GM23338 (cell line): ENCODE results near the gene GALR2. TPM values are rescaled to one million over a fixed set of nuclear protein-coding genes. Genes with fewer than 3 reads are reported as not detected.

Experiments
- ATAC-seq: fragments of 200-7000 bp; cut with Tn5 transposase; 3 replicates; pipeline ENCODE4 v1.9.1; 2020
- DNase-seq: peaks from one replicate; pipeline ENCODE4 v3.0.0-alpha.2; 2015; ENCODE audit warnings: low spot score
- H2AFZ ChIP-seq: fragments of 200-600 bp; sonication (generic); 2 replicates; pipeline ENCODE4 v1.8.0; 2016; ENCODE audit warnings: antibody characterized with exemption, mild to moderate bottlenecking, moderate library complexity
- H3F3A ChIP-seq: fragments of 200-600 bp; sonication (generic); replicated peaks from 2 replicates; pipeline ENCODE4 v1.8.0; 2017; ENCODE audit warnings: antibody characterized with exemption, mixed run types, low read depth
- H3K27ac ChIP-seq: fragments of 200-600 bp; sonication (generic); 2 replicates; pipeline ENCODE4 v1.6.1; 2016; ENCODE audit warnings: low read depth
- H3K27me3 ChIP-seq: fragments of 200-600 bp; sonication (generic); 2 replicates; pipeline ENCODE4 v1.8.0; 2016; ENCODE audit warnings: mild to moderate bottlenecking, mixed run types, moderate library complexity; ENCODE audit not compliant: insufficient read depth
- H3K36me3 ChIP-seq: fragments of 200-600 bp; sonication (generic); 2 replicates; pipeline ENCODE4 v1.8.0; 2016; ENCODE audit warnings: mild to moderate bottlenecking; ENCODE audit not compliant: insufficient read depth
- H3K4me1 ChIP-seq: fragments of 200-600 bp; sonication (generic); 2 replicates; pipeline ENCODE4 v1.8.0; 2016; ENCODE audit warnings: mild to moderate bottlenecking, moderate library complexity; ENCODE audit not compliant: insufficient read depth
- H3K4me2 ChIP-seq: fragments of 200-600 bp; sonication (generic); 2 replicates; pipeline ENCODE4 v1.7.1; 2017; ENCODE audit warnings: mixed run types
- H3K4me3 ChIP-seq: fragments of 200-600 bp; sonication (generic); 2 replicates; pipeline ENCODE4 v1.6.1; 2016; ENCODE audit warnings: mixed run types
- H3K79me2 ChIP-seq: fragments of 200-600 bp; sonication (generic); replicated peaks from 2 replicates; pipeline ENCODE4 v1.8.0; 2017; ENCODE audit warnings: mild to moderate bottlenecking; ENCODE audit not compliant: insufficient read depth
- H3K9me2 ChIP-seq: fragments of 200-600 bp; sonication (generic); 2 replicates; pipeline ENCODE4 v1.8.0; 2017; ENCODE audit not compliant: insufficient read depth
- H4K20me1 ChIP-seq: fragments of 200-600 bp; sonication (generic); replicated peaks from 2 replicates; pipeline ENCODE4 v1.8.0; 2017; ENCODE audit warnings: mild to moderate bottlenecking; ENCODE audit not compliant: insufficient read depth
- H3K27ac Mint-ChIP-seq: 2 replicates; pipeline ENCODE4 v1.8.0; 2020; ENCODE audit warnings: inconsistent platforms, mild to moderate bottlenecking, moderate library complexity, mixed read lengths
- H3K27me3 Mint-ChIP-seq: 3 replicates; pipeline ENCODE4 v1.8.0; 2022; ENCODE audit warnings: low read depth, mild to moderate bottlenecking, moderate library complexity, mixed read lengths, inconsistent platforms; ENCODE audit not compliant: insufficient read depth, poor library complexity
- H3K36me3 Mint-ChIP-seq: 3 replicates; pipeline ENCODE4 v1.8.0; 2021; ENCODE audit warnings: low read depth, mild to moderate bottlenecking, inconsistent platforms, moderate library complexity, mixed read lengths
- H3K4me1 Mint-ChIP-seq: 3 replicates; pipeline ENCODE4 v1.8.0; 2020; ENCODE audit warnings: mild to moderate bottlenecking, inconsistent platforms, mixed read lengths
- H3K4me3 Mint-ChIP-seq: 3 replicates; pipeline ENCODE4 v1.8.0; 2021; ENCODE audit warnings: moderate library complexity, mild to moderate bottlenecking, inconsistent platforms, mixed read lengths
- H3K9me3 Mint-ChIP-seq: 3 replicates; pipeline ENCODE4 v1.8.0; 2020; ENCODE audit warnings: moderate library complexity, mild to moderate bottlenecking, inconsistent platforms, mixed read lengths
- CREB1 ChIP-seq: fragments of 250-450 bp; sonication (Bioruptor Pico); IDR thresholded peaks from 2 replicates; pipeline ENCODE4 v1.5.0; 2020; ENCODE audit warnings: low read depth, mild to moderate bottlenecking, moderate library complexity
- ETS1 ChIP-seq: IDR thresholded peaks from 2 replicates; pipeline ENCODE4 v1.6.1; 2016; ENCODE audit warnings: antibody characterized with exemption
- EZH2 ChIP-seq: fragments of 200-600 bp; sonication (generic); IDR thresholded peaks from one replicate; pipeline ENCODE4 v1.8.0; 2017; ENCODE audit warnings: antibody characterized with exemption, mild to moderate bottlenecking, low read depth; ENCODE audit not compliant: unreplicated experiment
- NANOG ChIP-seq: IDR thresholded peaks from 2 replicates; pipeline ENCODE4 v1.6.1; 2016; ENCODE audit warnings: antibody characterized with exemption, borderline replicate concordance
- POLR2AphosphoS5 ChIP-seq: IDR thresholded peaks from 2 replicates; pipeline ENCODE4 v1.6.1; 2016; ENCODE audit warnings: antibody characterized with exemption, low read depth
- STAT1 ChIP-seq: IDR thresholded peaks from one replicate; pipeline ENCODE4 v1.6.1; 2016; ENCODE audit warnings: antibody characterized with exemption; ENCODE audit not compliant: unreplicated experiment
- ZNF114 ChIP-seq: fragments of 250-450 bp; sonication (Bioruptor Pico); IDR thresholded peaks from 2 replicates; pipeline ENCODE4 v1.5.0; 2020; ENCODE audit warnings: mild to moderate bottlenecking, moderate library complexity
- ZNF331 ChIP-seq: fragments of 250-450 bp; sonication (Bioruptor Pico); IDR thresholded peaks from 2 replicates; pipeline ENCODE4 v1.5.0; 2020; ENCODE audit warnings: low read depth, mild to moderate bottlenecking, moderate library complexity
- long read RNA-seq: library from polyadenylated mRNA; unstranded; transcript quantifications from one replicate; pipeline ENCODE4 v2.0.0, GENCODE V29; 2020; ENCODE audit not compliant: unreplicated experiment
- polyA plus RNA-seq: library from polyadenylated mRNA; unstranded; fragments of >200 nt; fragmentation: Nextera tagmentation; extraction: Ambion mirVana; gene quantifications from 2 replicates; pipeline ENCODE4 v1.2.1, GENCODE V29; 2016
- total RNA-seq: library from RNA; depleted of rRNA; stranded (reverse); fragments of >200 nt; shearing (Covaris generic); gene quantifications from 2 replicates; pipeline ENCODE4 v1.2.3, GENCODE V29; 2014; rRNA removed
- TF ChIP-seq, protein P1 (sequence below), 2 experiments: fragments of 200-600 bp in 1 of 2; sonication (generic) in 1 of 2; conservative IDR thresholded peaks; 2 replicates each; pipeline versions ENCODE4 v1.5.1 to v1.6.1; 2016 to 2017; ENCODE audit warnings: antibody characterized with exemption in 2 of 2, low read depth in 2 of 2, mild to moderate bottlenecking in 2 of 2, moderate library complexity in 1 of 2
- TF ChIP-seq, protein P2 (sequence below): IDR thresholded peaks from one replicate; pipeline ENCODE4 v1.6.1; 2018; ENCODE audit warnings: antibody characterized with exemption; ENCODE audit not compliant: unreplicated experiment

GALR2 gene, protein sequence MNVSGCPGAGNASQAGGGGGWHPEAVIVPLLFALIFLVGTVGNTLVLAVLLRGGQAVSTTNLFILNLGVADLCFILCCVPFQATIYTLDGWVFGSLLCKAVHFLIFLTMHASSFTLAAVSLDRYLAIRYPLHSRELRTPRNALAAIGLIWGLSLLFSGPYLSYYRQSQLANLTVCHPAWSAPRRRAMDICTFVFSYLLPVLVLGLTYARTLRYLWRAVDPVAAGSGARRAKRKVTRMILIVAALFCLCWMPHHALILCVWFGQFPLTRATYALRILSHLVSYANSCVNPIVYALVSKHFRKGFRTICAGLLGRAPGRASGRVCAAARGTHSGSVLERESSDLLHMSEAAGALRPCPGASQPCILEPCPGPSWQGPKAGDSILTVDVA
- total RNA-seq, result 0.70 and 2.2 TPM in 2 replicates
- polyA plus RNA-seq, result 0.50 and 0.80 TPM in 2 replicates
- long read RNA-seq, result 0 reads

DNA sequence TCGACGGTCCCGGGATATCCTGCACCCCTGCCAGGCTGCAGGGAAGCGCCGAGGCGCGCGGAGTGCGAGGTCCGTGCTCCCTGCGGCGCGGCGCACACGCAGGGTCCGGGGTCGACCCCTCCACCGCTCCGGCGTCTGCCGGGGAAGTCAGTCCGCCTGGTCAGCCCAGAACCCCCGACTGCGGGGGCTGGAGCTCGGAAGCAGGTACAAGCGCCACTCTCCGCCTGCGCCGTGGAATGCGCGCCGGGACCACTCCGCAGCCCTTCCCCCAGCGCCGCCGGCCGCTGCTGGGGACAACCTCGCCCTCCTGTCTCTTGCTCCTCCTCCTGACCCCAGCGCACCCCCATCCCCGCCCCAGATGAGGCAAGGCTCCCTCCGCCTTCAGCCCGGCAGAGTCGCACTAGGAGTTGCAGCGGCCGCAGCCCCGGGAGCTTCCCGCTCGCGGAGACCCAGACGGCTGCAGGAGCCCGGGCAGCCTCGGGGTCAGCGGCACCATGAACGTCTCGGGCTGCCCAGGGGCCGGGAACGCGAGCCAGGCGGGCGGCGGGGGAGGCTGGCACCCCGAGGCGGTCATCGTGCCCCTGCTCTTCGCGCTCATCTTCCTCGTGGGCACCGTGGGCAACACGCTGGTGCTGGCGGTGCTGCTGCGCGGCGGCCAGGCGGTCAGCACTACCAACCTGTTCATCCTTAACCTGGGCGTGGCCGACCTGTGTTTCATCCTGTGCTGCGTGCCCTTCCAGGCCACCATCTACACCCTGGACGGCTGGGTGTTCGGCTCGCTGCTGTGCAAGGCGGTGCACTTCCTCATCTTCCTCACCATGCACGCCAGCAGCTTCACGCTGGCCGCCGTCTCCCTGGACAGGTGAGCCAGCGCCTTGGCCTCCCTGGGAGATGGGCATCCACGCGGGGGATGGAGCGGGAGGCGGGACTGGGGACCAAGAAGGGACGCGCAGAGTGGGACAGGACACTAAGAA is at the start of gene GALR2:
GALR2 (plus strand) TSS at position 392 of the 974 bp plus-strand sequence; CDS start at position 495, 103 bp downstream.
- H3K9me3 Mint-ChIP-seq, result no peaks in the 10 kb centered on the region; the same call in 1 of the 3 replicates
- H3K27ac ChIP-seq, result no peak within 1 kb of the TSS
- H3K4me3 ChIP-seq, result peak within 1 kb of the TSS; percentile 66
- H4K20me1 ChIP-seq, result peaks cover 12% of the 10 kb centered on the region
- TF ChIP-seq EZH2, result peak; percentile 87
- TF ChIP-seq, protein P1, sequence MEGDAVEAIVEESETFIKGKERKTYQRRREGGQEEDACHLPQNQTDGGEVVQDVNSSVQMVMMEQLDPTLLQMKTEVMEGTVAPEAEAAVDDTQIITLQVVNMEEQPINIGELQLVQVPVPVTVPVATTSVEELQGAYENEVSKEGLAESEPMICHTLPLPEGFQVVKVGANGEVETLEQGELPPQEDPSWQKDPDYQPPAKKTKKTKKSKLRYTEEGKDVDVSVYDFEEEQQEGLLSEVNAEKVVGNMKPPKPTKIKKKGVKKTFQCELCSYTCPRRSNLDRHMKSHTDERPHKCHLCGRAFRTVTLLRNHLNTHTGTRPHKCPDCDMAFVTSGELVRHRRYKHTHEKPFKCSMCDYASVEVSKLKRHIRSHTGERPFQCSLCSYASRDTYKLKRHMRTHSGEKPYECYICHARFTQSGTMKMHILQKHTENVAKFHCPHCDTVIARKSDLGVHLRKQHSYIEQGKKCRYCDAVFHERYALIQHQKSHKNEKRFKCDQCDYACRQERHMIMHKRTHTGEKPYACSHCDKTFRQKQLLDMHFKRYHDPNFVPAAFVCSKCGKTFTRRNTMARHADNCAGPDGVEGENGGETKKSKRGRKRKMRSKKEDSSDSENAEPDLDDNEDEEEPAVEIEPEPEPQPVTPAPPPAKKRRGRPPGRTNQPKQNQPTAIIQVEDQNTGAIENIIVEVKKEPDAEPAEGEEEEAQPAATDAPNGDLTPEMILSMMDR (conservative IDR thresholded peaks at IDR 0.05; ENCODE audit: low read depth in 2 of 2), result no peak
- no peaks in the 10 kb centered on the region for H3K36me3 ChIP-seq
- H3K36me3 Mint-ChIP-seq, result no peaks in the 10 kb centered on the region; the same call in 1 of the 3 replicates
- no peak within 1 kb of the TSS for H3K27ac Mint-ChIP-seq
- peaks cover 28% of the 10 kb centered on the region for H3F3A ChIP-seq
- peaks cover 37% of the 10 kb centered on the region for H3K4me1 ChIP-seq
- peak within 1 kb of the TSS; percentile 93 for H3K4me2 ChIP-seq
- no peaks in the 10 kb centered on the region for H3K9me2 ChIP-seq
- ATAC-seq (peak; percentile 17), DNase-seq (peak; percentile 80)
- H3K79me2 ChIP-seq, result peaks cover 25% of the 10 kb centered on the region
- H3K27me3 Mint-ChIP-seq, result peaks cover 70% of the 10 kb centered on the region
- H2AFZ ChIP-seq, result peak within 1 kb of the TSS; percentile 98
- H3K4me1 Mint-ChIP-seq, result peaks cover 45% of the 10 kb centered on the region
- peaks cover 69% of the 10 kb centered on the region for H3K27me3 ChIP-seq
- peak within 1 kb of the TSS; percentile 76 for H3K4me3 Mint-ChIP-seq

GRCh38 chr17:76025294-76025693 is 49.3 kb upstream of the GALR2 start:
- Mint-ChIP-seq H3K27me3 (peaks cover 11% of the 10 kb centered on the region), H3K36me3 (no peaks in the 10 kb centered on the region), H3K4me1 (peaks cover 18% of the 10 kb centered on the region), H3K27ac (no peak overlapping the region), H3K4me3 (no peak overlapping the region), H3K9me3 (no peaks in the 10 kb centered on the region)
- Histone ChIP-seq H3K79me2 (no peaks in the 10 kb centered on the region), H3K9me2 (no peaks in the 10 kb centered on the region), H3K27ac (no peak overlapping the region), H3K27me3 (no peaks in the 10 kb centered on the region), H4K20me1 (no peaks in the 10 kb centered on the region), H3K4me2 (no peak overlapping the region), H3K4me3 (no peak overlapping the region), H2AFZ (no peak overlapping the region), H3K4me1 (peaks cover 13% of the 10 kb centered on the region), H3K36me3 (no peaks in the 10 kb centered on the region), H3F3A (peaks cover 7% of the 10 kb centered on the region)
- DNase-seq (no peak), ATAC-seq (no peak)
- TF ChIP-seq ZNF114 (CRISPR knock-in tag) (no peak), NANOG (no peak), STAT1 (no peak), CREB1 (no peak), ZNF331 (CRISPR knock-in tag) (no peak), ETS1 (no peak), POLR2AphosphoS5 (no peak)
- TF ChIP-seq, protein P2, sequence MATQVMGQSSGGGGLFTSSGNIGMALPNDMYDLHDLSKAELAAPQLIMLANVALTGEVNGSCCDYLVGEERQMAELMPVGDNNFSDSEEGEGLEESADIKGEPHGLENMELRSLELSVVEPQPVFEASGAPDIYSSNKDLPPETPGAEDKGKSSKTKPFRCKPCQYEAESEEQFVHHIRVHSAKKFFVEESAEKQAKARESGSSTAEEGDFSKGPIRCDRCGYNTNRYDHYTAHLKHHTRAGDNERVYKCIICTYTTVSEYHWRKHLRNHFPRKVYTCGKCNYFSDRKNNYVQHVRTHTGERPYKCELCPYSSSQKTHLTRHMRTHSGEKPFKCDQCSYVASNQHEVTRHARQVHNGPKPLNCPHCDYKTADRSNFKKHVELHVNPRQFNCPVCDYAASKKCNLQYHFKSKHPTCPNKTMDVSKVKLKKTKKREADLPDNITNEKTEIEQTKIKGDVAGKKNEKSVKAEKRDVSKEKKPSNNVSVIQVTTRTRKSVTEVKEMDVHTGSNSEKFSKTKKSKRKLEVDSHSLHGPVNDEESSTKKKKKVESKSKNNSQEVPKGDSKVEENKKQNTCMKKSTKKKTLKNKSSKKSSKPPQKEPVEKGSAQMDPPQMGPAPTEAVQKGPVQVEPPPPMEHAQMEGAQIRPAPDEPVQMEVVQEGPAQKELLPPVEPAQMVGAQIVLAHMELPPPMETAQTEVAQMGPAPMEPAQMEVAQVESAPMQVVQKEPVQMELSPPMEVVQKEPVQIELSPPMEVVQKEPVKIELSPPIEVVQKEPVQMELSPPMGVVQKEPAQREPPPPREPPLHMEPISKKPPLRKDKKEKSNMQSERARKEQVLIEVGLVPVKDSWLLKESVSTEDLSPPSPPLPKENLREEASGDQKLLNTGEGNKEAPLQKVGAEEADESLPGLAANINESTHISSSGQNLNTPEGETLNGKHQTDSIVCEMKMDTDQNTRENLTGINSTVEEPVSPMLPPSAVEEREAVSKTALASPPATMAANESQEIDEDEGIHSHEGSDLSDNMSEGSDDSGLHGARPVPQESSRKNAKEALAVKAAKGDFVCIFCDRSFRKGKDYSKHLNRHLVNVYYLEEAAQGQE, result no peak
